ENCODE measurements around the gene DGKE. TPM values are rescaled to one million over a fixed set of nuclear protein-coding genes. Genes with fewer than 3 reads are reported as not detected.

The DGKE gene
- polyA plus RNA-seq, 1 donor from 2014 or later, result 16.6 TPM

DNA sequence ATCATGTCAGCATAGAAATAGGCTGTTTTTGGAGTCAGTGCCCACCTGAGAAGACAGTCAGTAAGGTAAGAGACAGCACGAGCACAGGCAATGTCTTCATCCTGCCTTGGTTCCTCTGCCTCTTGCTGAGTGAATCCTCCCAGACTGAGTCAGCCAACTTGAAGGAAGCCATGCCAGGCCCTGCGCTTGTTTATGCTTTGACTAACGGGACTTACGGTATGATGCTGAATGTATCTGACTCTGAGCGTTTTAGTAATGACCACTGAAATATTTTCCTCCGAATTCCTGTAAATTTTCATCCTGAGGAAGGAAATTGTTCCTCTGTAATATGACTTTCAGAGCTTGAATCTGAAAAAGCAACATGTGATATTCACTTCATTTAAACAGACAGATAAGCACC is 18.2 kb upstream of the DGKE start:
- no peaks in the 10 kb centered on the region for H3K9me3 ChIP-seq (ENCODE audit: low read length)
- H3F3A ChIP-seq (ENCODE audit: insufficient read depth, low read length, poor library complexity, severe bottlenecking), result no peaks in the 10 kb centered on the region
- H3K27me3 ChIP-seq (ENCODE audit: insufficient read depth, low read depth, low read length), result no peaks in the 10 kb centered on the region
- no peak overlapping the region for H2AFZ ChIP-seq (ENCODE audit: low read depth, low read length)
- H3K36me3 ChIP-seq (ENCODE audit: insufficient read depth, low read length), result no peaks in the 10 kb centered on the region
- H4K20me1 ChIP-seq (ENCODE audit: insufficient read depth), result no peaks in the 10 kb centered on the region
- H3K9ac ChIP-seq (ENCODE audit: low read length), result no peak overlapping the region
- H3K9me2 ChIP-seq (ENCODE audit: insufficient read depth, low read length), result no peaks in the 10 kb centered on the region
- H3K27ac ChIP-seq (ENCODE audit: low read length), result no peak overlapping the region
- TF ChIP-seq EZH2 (IDR thresholded peaks at IDR 0.05; ENCODE audit: borderline replicate concordance, insufficient read depth, low read length, poor library complexity, severe bottlenecking) (no peak), MXI1 (conservative IDR thresholded peaks at IDR 0.05; ENCODE audit: poor library complexity, severe bottlenecking) (no peak), RAD21 (conservative IDR thresholded peaks at IDR 0.05) (no peak), SMC3 (conservative IDR thresholded peaks at IDR 0.05; ENCODE audit: poor library complexity) (no peak)
- TF ChIP-seq, protein P1, sequence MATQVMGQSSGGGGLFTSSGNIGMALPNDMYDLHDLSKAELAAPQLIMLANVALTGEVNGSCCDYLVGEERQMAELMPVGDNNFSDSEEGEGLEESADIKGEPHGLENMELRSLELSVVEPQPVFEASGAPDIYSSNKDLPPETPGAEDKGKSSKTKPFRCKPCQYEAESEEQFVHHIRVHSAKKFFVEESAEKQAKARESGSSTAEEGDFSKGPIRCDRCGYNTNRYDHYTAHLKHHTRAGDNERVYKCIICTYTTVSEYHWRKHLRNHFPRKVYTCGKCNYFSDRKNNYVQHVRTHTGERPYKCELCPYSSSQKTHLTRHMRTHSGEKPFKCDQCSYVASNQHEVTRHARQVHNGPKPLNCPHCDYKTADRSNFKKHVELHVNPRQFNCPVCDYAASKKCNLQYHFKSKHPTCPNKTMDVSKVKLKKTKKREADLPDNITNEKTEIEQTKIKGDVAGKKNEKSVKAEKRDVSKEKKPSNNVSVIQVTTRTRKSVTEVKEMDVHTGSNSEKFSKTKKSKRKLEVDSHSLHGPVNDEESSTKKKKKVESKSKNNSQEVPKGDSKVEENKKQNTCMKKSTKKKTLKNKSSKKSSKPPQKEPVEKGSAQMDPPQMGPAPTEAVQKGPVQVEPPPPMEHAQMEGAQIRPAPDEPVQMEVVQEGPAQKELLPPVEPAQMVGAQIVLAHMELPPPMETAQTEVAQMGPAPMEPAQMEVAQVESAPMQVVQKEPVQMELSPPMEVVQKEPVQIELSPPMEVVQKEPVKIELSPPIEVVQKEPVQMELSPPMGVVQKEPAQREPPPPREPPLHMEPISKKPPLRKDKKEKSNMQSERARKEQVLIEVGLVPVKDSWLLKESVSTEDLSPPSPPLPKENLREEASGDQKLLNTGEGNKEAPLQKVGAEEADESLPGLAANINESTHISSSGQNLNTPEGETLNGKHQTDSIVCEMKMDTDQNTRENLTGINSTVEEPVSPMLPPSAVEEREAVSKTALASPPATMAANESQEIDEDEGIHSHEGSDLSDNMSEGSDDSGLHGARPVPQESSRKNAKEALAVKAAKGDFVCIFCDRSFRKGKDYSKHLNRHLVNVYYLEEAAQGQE (IDR thresholded peaks at IDR 0.05; ENCODE audit: borderline replicate concordance), result no peak
- TF ChIP-seq, protein P2, sequence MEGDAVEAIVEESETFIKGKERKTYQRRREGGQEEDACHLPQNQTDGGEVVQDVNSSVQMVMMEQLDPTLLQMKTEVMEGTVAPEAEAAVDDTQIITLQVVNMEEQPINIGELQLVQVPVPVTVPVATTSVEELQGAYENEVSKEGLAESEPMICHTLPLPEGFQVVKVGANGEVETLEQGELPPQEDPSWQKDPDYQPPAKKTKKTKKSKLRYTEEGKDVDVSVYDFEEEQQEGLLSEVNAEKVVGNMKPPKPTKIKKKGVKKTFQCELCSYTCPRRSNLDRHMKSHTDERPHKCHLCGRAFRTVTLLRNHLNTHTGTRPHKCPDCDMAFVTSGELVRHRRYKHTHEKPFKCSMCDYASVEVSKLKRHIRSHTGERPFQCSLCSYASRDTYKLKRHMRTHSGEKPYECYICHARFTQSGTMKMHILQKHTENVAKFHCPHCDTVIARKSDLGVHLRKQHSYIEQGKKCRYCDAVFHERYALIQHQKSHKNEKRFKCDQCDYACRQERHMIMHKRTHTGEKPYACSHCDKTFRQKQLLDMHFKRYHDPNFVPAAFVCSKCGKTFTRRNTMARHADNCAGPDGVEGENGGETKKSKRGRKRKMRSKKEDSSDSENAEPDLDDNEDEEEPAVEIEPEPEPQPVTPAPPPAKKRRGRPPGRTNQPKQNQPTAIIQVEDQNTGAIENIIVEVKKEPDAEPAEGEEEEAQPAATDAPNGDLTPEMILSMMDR (IDR thresholded peaks at IDR 0.05; ENCODE audit: poor library complexity, severe bottlenecking), result no peak
- no peaks in the 10 kb centered on the region for H3K79me2 ChIP-seq (replicated peaks; ENCODE audit: insufficient read depth, low read length)
- H3K4me3 ChIP-seq (ENCODE audit: low read length), result no peak overlapping the region
- no peak overlapping the region for H3K4me2 ChIP-seq (ENCODE audit: low read length)

DNA sequence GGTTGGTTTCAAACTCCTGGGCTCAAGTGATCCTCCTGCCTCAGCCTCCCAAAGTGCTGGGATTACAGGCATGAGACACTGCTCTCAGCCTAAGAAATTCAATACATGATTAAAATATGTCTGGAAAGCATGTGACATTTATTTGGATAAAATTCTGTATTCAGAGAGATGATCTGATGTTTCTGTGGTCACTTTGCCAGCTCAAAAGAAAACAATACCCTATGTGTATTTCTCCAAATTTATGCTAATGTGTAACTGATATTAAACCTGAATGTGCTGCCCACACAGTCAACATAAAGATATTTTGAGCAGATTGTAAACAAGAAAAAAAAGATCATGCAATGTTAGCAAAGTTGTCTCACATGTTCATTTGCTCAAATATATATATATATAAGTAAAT is 16.9 kb upstream of the DGKE start:
- Histone ChIP-seq H3F3A (ENCODE audit: insufficient read depth, low read length, poor library complexity, severe bottlenecking) (no peaks in the 10 kb centered on the region), H3K9ac (ENCODE audit: low read length) (no peak overlapping the region), H3K27me3 (ENCODE audit: insufficient read depth, low read depth, low read length) (no peaks in the 10 kb centered on the region), H3K9me3 (ENCODE audit: low read length) (no peaks in the 10 kb centered on the region), H3K4me2 (ENCODE audit: low read length) (no peak overlapping the region), H4K20me1 (ENCODE audit: insufficient read depth) (no peaks in the 10 kb centered on the region), H3K36me3 (ENCODE audit: insufficient read depth, low read length) (no peaks in the 10 kb centered on the region), H3K27ac (ENCODE audit: low read length) (no peak overlapping the region), H3K79me2 (replicated peaks; ENCODE audit: insufficient read depth, low read length) (no peaks in the 10 kb centered on the region), H2AFZ (ENCODE audit: low read depth, low read length) (no peak overlapping the region), H3K9me2 (ENCODE audit: insufficient read depth, low read length) (no peaks in the 10 kb centered on the region), H3K4me3 (ENCODE audit: low read length) (no peak overlapping the region)
- TF ChIP-seq MXI1 (conservative IDR thresholded peaks at IDR 0.05; ENCODE audit: poor library complexity, severe bottlenecking) (no peak), POLR2AphosphoS5 (IDR thresholded peaks at IDR 0.05) (no peak), EZH2 (IDR thresholded peaks at IDR 0.05; ENCODE audit: borderline replicate concordance, insufficient read depth, low read length, poor library complexity, severe bottlenecking) (no peak), RAD21 (conservative IDR thresholded peaks at IDR 0.05) (no peak), SMC3 (conservative IDR thresholded peaks at IDR 0.05; ENCODE audit: poor library complexity) (no peak)
- TF ChIP-seq, protein P2 (IDR thresholded peaks at IDR 0.05; ENCODE audit: poor library complexity, severe bottlenecking), result no peak

Measured in neural cell (in vitro differentiated cells).